ENCODE data around the gene SPATA3. TPM values are rescaled to one million over a fixed set of nuclear protein-coding genes. Genes with fewer than 3 reads are reported as not detected.

The SPATA3 gene
- total RNA-seq, 1 experiment from 2014 or later = not detected

- no peak for DNase-seq (ENCODE audit: low read depth)
Measured at GRCh38 chr2:231047923-231048915, 52.3 kb downstream of the SPATA3 start.

GRCh38 chr2:231049286-231050017 lies 53.5 kb downstream of the SPATA3 start:
- no peak for DNase-seq (ENCODE audit: low read depth)

- no peak for DNase-seq (ENCODE audit: low read depth)
Measured at GRCh38 chr2:231050018-231050901, 54.3 kb downstream of the SPATA3 start.

GRCh38 chr2:231051116-231051515 lies 55.2 kb downstream of the SPATA3 start:
- no peak for DNase-seq (ENCODE audit: low read depth)

GRCh38 chr2:231052494-231053451 lies 56.9 kb downstream of the SPATA3 start:
- peak; percentile 76 for DNase-seq (ENCODE audit: low read depth)

GRCh38 chr2:231053846-231054245 lies 57.9 kb downstream of the SPATA3 start:
- no peak for DNase-seq (ENCODE audit: low read depth)

- DNase-seq (ENCODE audit: low read depth) = peak; percentile 88
Measured at GRCh38 chr2:231056453-231057416, 60.8 kb downstream of the SPATA3 start, which contains the start of gene PSMD1. PSMD1 (plus strand) TSS chr2:231056867; CDS start chr2:231057026, 159 bp downstream.

- DNase-seq (ENCODE audit: low read depth) = no peak
Measured at GRCh38 chr2:231057590-231057989, 61.7 kb downstream of the SPATA3 start.

Other genes starting within 250 kb of the SPATA3 start
- 24.0 and 29.0 TPM in 2 replicates for gene ITM2C, start 131.2 kb upstream of the SPATA3 start, total RNA-seq (2014; rRNA removed)
- not detected in 2 replicates for gene GPR55, start 70.9 kb upstream of the SPATA3 start, total RNA-seq (2014; rRNA removed)
- 0.06 and 0.13 TPM in 2 replicates for gene C2orf72, start 41.4 kb downstream of the SPATA3 start, total RNA-seq (2014; rRNA removed)
- gene PSMD1, start 60.7 kb downstream of the SPATA3 start, total RNA-seq (2014; rRNA removed) = 142 and 172 TPM in 2 replicates
- gene HTR2B, start 128.9 kb downstream of the SPATA3 start, total RNA-seq (2014; rRNA removed) = 0.13 and 0.52 TPM in 2 replicates
- gene ARMC9, start 202.5 kb downstream of the SPATA3 start, total RNA-seq (2014; rRNA removed) = 37.7 and 39.8 TPM in 2 replicates

Measured in LHCN-M2 (cell line).